ENCODE measurements around the gene FRYL. TPM values are rescaled to one million over a fixed set of nuclear protein-coding genes. Genes with fewer than 3 reads are reported as not detected.

Gene FRYL
- total and polyA plus RNA-seq, 2 of the 13 experiments (the other 11 are each of a cell fraction or from before 2014, with no cell fraction given), result 9.7 to 19.6 TPM

- DNase-seq (ENCODE audit: low spot score), result no peak
- Histone ChIP-seq H3K4me3 (replicated peaks in 1 of 3; ENCODE audit: insufficient read depth in 1 of 3, low read depth in 2 of 3, low read length in 3 of 3) (no peak overlapping the region), H3K36me3 (replicated peaks in 1 of 2; ENCODE audit: control insufficient read depth in 1 of 2, insufficient read depth in 2 of 2, low read length in 2 of 2) (peaks cover 4 to 14% of the 10 kb centered on the region in 2 experiments; a peak in 4 of 5 replicates), H3K4me1 (ENCODE audit: insufficient read depth, low read length) (no peaks in the 10 kb centered on the region), H4K20me1 (ENCODE audit: insufficient read depth, low read length) (no peaks in the 10 kb centered on the region), H3K4me2 (ENCODE audit: low read depth, low read length) (no peak overlapping the region), H3K79me2 (ENCODE audit: insufficient read depth, low read length) (no peaks in the 10 kb centered on the region), H2AFZ (ENCODE audit: low read length) (no peak overlapping the region), H3K27me3 (ENCODE audit: control insufficient read depth in 1 of 2, insufficient read depth in 2 of 2, low read length in 2 of 2) (no peaks in the 10 kb centered on the region), H3K9me3 (ENCODE audit: low read length) (no peaks in the 10 kb centered on the region), H3K9ac (ENCODE audit: insufficient read depth, low read depth, low read length) (no peak overlapping the region), H3K27ac (ENCODE audit: extremely low read length, insufficient read depth, low read length) (no peak overlapping the region)
- in situ Hi-C loops (cut with HindIII; ENCODE audit: extremely low pct_ligation_motif_present, low pct_unique_long_range_greater_than_20kb) (no loop called here), intact Hi-C loops (cut with micrococcal nuclease; ENCODE audit: unreplicated experiment) (no loop called here)
- no peak for FAIRE-seq
- no peak for ATAC-seq
- POLR2A ChIA-PET, result no interaction called here
- WGBS (ENCODE audit: low lambda C conversion rate), result 97% methylated on average over 1 of the region's 1 CpG
- BruUV-seq (replicated peaks), result no TSS peak
- CTCF ChIA-PET (ENCODE audit: low intra/inter-chr PET ratio, low total read pairs), result interaction anchor here (1.4 kb wide), 1 partner anchor 404 kb away, joined by 3 read pairs; no protein-coding TSS in a partner anchor
- TF ChIP-seq, protein P1, sequence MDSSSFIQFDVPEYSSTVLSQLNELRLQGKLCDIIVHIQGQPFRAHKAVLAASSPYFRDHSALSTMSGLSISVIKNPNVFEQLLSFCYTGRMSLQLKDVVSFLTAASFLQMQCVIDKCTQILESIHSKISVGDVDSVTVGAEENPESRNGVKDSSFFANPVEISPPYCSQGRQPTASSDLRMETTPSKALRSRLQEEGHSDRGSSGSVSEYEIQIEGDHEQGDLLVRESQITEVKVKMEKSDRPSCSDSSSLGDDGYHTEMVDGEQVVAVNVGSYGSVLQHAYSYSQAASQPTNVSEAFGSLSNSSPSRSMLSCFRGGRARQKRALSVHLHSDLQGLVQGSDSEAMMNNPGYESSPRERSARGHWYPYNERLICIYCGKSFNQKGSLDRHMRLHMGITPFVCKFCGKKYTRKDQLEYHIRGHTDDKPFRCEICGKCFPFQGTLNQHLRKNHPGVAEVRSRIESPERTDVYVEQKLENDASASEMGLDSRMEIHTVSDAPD (CRISPR knock-in tag; IDR thresholded peaks at IDR 0.05), result no peak
- TF ChIP-seq ZNF816 (CRISPR knock-in tag; IDR thresholded peaks at IDR 0.05; ENCODE audit: borderline replicate concordance), result no peak
- no peak for TF ChIP-seq KLF6 (CRISPR knock-in tag; IDR thresholded peaks at IDR 0.05)
- no peak for TF ChIP-seq ZNF557 (CRISPR knock-in tag; IDR thresholded peaks at IDR 0.05)
- TF ChIP-seq ZSCAN31 (CRISPR knock-in tag; IDR thresholded peaks at IDR 0.05; ENCODE audit: low read depth), result no peak
- no peak for TF ChIP-seq TEF (CRISPR knock-in tag; IDR thresholded peaks at IDR 0.05)
- TF ChIP-seq, protein P2, sequence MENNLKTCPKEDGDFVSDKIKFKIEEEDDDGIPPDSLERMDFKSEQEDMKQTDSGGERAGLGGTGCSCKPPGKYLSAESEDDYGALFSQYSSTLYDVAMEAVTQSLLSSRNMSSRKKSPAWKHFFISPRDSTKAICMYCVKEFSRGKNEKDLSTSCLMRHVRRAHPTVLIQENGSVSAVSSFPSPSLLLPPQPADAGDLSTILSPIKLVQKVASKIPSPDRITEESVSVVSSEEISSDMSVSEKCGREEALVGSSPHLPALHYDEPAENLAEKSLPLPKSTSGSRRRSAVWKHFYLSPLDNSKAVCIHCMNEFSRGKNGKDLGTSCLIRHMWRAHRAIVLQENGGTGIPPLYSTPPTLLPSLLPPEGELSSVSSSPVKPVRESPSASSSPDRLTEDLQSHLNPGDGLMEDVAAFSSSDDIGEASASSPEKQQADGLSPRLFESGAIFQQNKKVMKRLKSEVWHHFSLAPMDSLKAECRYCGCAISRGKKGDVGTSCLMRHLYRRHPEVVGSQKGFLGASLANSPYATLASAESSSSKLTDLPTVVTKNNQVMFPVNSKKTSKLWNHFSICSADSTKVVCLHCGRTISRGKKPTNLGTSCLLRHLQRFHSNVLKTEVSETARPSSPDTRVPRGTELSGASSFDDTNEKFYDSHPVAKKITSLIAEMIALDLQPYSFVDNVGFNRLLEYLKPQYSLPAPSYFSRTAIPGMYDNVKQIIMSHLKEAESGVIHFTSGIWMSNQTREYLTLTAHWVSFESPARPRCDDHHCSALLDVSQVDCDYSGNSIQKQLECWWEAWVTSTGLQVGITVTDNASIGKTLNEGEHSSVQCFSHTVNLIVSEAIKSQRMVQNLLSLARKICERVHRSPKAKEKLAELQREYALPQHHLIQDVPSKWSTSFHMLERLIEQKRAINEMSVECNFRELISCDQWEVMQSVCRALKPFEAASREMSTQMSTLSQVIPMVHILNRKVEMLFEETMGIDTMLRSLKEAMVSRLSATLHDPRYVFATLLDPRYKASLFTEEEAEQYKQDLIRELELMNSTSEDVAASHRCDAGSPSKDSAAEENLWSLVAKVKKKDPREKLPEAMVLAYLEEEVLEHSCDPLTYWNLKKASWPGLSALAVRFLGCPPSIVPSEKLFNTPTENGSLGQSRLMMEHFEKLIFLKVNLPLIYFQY (CRISPR knock-in tag; IDR thresholded peaks at IDR 0.05; ENCODE audit: borderline replicate concordance), result no peak
- no peak for TF ChIP-seq ZNF660 (CRISPR knock-in tag; IDR thresholded peaks at IDR 0.05; ENCODE audit: borderline replicate concordance, low read depth)
- no peak for TF ChIP-seq ZNF44 (CRISPR knock-in tag; IDR thresholded peaks at IDR 0.05)
- TF ChIP-seq, protein P3, sequence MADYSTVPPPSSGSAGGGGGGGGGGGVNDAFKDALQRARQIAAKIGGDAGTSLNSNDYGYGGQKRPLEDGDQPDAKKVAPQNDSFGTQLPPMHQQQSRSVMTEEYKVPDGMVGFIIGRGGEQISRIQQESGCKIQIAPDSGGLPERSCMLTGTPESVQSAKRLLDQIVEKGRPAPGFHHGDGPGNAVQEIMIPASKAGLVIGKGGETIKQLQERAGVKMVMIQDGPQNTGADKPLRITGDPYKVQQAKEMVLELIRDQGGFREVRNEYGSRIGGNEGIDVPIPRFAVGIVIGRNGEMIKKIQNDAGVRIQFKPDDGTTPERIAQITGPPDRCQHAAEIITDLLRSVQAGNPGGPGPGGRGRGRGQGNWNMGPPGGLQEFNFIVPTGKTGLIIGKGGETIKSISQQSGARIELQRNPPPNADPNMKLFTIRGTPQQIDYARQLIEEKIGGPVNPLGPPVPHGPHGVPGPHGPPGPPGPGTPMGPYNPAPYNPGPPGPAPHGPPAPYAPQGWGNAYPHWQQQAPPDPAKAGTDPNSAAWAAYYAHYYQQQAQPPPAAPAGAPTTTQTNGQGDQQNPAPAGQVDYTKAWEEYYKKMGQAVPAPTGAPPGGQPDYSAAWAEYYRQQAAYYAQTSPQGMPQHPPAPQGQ (CRISPR knock-in tag; IDR thresholded peaks at IDR 0.05; ENCODE audit: borderline replicate concordance), result no peak
- no peak for TF ChIP-seq ZFAT (CRISPR knock-in tag; conservative IDR thresholded peaks at IDR 0.05)
- TF ChIP-seq SCMH1 (CRISPR knock-in tag; IDR thresholded peaks at IDR 0.05; ENCODE audit: borderline replicate concordance), result no peak
- no peak for TF ChIP-seq ZNF784 (CRISPR knock-in tag; IDR thresholded peaks at IDR 0.05; ENCODE audit: borderline replicate concordance)
- no peak for TF ChIP-seq ZBTB33 (CRISPR knock-in tag; IDR thresholded peaks at IDR 0.05)
Observed at GRCh38 chr4:48558026-48558425, 222.1 kb downstream of the FRYL start.

Measured in HepG2 (cell line).